Measurements from ENCODE around the gene SPRING1.
"Not testable (repeated sequence)": the region's sequence is repeated elsewhere in the genome, so short reads cannot be mapped to it uniquely, and the experiment has no call there.

The SPRING1 gene, protein sequence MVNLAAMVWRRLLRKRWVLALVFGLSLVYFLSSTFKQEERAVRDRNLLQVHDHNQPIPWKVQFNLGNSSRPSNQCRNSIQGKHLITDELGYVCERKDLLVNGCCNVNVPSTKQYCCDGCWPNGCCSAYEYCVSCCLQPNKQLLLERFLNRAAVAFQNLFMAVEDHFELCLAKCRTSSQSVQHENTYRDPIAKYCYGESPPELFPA

DNA sequence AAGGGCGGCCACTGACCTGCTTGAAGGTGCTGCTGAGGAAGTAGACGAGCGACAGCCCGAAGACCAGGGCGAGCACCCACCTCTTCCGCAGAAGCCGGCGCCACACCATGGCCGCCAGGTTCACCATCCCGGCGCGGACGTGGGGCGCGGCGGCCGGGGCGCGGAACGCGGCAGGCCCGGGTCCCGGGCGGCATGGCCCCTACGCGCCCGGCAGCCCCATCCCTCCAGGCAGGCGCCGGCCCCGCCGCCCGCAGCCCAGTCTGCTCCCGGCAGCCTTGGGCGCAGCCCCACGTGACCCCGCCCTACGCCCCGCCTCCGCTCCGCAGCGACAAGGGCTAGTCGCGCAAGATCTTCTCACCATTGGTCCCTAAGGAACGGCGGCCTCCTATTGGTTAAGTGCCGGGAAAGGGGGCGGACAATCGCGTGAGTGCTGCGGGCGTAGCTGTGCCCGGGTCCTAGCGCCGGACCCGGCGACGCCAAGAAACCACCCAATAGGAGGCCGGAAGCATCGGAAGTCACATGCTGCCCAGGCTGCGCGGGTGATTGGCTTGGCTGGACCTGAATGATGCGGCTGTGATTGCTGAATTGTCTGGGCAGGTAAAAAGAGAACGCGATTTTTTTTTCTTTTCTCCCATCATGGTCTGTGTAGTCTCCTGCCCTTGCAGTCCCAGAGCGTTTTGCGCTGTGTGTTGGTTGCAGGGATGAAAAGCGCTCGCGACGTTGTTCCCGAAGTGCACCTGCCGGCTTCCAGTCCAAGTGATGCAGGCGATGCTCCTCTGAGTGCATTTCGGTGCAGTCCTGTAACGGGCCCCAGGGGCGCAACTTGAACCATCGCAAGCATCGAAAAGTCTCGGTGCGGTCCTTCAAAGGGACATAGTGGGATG lies at the start of gene SPRING1, which contains the start of gene RNFT2:
SPRING1 (minus strand) TSS at position 296 of the 884 bp plus-strand sequence; CDS start at position 127, 169 bp downstream.
RNFT2 (plus strand) TSS at position 542 of the 884 bp plus-strand sequence. CDS start 2,183 bp downstream, outside the sequence.
- DNase-seq: peak; percentile 99

GRCh38 chr12:116784238-116784612 lies 46.4 kb upstream of the SPRING1 start:
- no peak for DNase-seq

DNA sequence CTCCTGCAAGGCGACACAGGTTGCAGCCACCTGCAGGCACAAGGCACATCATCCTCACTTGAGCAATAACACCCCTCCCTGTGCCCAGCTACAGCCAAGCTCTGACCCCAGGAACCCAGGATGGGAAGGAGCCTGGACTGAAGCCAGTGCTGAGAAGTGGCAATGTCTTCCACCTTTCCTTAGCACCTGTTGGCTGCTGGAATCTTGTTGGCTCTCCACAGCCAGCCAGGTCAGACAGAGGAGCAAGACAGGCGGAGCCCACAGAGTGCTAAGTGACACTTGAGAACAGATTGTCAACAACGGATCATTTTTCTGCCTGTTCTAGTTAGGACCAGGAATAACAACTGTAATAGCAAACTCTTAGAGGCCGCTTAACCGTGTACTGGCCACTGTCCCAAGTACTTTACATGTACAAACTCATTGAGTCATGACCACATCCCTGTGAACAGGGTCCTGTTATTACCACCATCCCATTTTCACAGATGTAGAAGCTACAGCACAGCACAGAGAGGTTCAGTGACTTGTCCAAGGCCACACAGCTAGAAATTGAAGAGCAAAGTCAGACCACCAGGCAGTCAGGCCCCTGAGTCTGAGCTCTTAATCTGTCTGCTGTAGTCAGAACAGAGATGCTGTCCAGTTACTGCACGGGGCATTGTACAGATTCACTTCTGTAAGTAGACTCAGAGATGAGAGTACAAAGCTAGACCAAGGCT lies 45.8 kb upstream of the SPRING1 start:
- DNase-seq: no peak

DNA sequence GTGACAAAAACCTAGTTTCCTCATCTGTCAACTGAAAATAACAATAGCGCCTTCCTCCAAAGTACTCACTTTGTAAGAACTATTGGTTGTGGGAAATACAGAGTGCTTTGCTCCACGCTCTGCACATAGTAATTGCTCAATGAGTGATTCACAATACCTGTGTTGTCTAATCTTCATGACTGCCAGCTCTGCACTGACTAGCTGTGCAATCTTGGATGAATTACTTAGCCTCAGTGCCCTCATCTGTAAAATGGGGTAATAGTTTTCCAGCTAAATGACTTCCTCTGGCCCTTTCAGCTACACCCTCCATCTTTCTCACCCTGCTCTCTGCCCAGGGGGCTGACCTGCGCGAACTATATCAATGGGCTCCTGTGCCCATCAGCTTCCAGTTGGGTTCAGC lies 43.1 kb upstream of the SPRING1 start:
- DNase-seq: no peak

DNA sequence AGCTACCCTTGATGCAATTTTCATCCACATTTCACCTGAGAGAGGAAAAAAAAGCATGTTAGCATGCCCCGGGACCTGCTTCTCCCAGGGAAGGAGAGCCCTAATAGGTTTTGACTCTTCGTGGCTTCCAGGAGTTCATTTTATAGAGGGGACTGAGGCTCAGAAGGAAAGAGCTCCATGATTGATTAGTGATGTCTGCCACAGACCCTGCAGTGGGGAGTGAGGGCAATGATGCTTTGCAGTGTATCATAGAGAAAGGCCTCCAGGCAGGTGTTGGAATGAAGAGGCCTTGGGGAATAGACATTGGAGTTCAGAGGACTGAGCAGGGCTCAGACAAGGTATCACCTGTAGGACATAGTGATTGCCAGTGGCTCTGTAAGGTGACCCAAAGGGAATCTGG lies 41.7 kb upstream of the SPRING1 start:
- no peak for DNase-seq

DNA sequence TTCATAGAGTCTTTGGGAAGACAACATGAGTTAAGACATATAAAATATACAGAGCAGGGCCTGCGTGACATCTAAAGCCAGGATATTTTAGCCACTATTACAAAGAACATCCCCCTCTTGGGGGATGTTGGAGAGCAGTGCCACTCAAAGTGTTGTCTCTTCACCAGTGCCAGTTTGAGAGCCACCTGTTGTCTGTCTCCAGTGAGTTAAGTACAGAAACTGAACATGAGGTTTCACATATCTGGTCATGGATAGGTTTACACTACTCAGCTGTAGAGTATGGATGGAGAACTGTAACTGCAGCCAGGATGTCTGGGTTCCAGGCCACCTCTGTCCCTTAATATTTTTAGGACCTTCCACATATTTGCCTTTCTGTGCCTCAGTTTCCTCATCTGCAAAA lies 39.4 kb upstream of the SPRING1 start:
- no peak for DNase-seq

GRCh38 chr12:116774020-116774419 lies 36.2 kb upstream of the SPRING1 start:
- no peak for DNase-seq

DNA sequence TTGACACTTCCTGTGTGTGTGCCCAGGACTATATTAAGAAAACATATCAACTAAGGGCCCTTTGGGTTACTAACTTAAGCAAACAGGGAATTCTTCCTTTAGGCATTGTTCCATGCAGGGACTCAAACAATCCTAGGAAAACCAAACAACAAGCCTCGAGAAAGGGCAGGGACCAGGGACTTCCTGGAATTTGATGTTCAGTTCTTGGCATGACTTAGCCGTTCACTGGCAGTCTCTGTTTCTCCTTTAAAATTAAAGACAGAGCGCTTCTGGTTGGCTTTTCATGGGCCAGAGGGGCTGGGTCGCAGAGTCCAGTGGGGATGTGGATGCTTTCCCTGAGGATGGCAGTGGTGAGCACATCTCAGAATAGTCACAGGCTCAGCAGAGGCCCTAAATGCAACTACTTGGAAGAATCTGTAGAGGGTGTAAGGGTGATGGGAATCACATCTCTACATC lies 35.4 kb upstream of the SPRING1 start:
- DNase-seq: no peak

- no peak for DNase-seq
Observed at GRCh38 chr12:116771651-116772050, 33.8 kb upstream of the SPRING1 start.

GRCh38 chr12:116766746-116767145 lies 28.9 kb upstream of the SPRING1 start:
- DNase-seq: no peak

GRCh38 chr12:116766285-116766684 lies 28.4 kb upstream of the SPRING1 start:
- DNase-seq: no peak

- no peak for DNase-seq
Observed at GRCh38 chr12:116765271-116765670, 27.4 kb upstream of the SPRING1 start.

DNA sequence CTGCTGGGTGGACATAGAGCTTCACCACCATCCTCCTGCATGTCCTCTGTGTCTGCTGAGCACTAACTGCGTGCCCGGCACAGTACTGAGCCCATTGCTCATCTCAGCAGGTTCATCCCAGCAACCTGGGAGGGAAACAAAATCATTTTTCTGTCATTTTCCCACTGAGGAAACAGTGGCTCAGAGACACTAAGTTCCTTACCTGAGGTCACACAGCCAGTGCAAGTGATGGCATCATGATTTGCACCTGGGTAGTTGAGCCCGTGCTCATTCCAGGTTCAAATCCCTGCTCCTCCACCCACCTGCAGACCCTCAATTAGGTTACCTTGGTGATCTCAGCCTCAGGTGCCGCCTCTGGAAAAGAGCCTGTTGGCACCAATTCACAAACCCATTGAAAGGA lies 23.6 kb upstream of the SPRING1 start:
- DNase-seq: no peak

DNA sequence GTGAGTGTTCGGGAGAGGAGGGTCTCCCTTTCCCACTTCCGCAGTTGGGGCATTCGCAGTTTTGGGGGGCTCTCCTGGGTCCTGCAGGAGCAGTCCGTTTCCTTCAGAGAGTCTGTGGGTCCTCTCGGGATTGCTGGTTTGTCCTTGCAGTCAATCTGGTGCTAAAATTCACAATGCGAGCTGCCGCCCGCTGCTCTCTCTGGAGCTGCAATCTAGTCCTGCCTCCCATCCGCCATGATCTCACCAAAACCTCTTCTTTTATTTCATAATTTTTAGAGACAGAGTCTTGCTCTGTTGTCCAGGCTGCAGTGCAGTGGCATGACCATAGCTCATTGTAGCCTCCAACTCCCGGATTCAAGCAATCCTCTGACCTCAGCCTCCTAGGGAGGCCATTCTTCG lies 22.8 kb upstream of the SPRING1 start:
- DNase-seq: no peak

DNA sequence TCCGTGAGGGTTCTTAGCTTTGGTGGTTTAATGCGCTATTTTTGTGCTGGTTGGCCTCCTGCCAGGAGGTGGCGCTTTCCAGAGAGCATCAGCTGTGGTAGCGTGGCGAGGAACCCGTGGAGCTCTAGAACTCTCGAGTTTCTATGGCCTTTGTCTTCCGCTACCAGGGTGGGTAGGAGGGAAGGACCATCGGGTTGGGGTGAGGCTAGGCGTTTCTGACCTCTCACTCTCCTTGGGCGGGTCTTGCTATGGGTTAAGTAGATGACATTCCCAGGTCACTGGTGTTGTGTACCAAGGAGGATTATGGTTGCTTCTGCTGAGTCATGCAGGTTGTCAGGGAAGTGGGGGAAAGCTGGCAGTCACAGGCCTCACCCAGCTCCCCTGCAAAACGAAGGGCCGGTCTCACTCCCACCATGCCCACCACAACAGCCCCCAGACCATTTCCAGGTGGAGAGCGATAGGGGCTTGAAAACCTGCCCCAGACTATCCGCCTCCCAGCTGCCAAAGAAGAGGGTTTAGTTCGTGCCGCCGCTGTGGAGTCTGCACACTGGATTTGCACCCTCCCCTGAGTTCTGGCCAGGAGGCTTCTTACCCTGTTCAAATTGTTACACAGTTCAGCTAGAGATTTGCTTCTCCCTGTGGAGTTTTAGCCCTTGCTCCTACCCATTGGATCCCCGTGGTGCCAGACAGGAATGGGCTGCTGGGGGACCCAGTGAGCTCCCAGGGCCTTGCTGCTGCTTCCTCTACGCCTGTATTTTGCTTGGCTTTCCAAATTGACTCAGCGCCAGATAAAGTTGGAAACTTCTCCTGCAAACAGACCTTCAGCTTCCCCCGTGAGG lies 22.1 kb upstream of the SPRING1 start:
- DNase-seq: peak; percentile 28

DNA sequence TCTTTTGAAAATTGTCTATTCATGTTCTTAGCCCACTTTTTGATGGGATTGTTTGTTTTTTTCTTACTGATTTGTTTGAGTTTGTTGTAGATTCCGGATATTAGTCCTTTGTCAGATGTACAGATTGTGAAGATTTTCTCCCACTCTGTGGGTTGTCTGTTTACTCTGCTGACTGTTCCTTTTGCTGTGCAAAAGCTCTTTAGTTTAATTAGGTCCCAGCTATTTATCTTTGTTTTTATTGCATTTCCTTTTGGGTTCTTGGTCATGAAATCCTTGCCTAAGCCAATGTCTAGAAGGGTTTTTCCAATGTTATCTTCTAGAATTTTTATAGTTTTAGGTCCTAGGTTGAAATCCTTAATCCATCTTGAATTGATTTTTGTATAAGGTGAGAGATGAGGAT lies 16.9 kb upstream of the SPRING1 start:
- DNase-seq: not testable (repeated sequence)

DNA sequence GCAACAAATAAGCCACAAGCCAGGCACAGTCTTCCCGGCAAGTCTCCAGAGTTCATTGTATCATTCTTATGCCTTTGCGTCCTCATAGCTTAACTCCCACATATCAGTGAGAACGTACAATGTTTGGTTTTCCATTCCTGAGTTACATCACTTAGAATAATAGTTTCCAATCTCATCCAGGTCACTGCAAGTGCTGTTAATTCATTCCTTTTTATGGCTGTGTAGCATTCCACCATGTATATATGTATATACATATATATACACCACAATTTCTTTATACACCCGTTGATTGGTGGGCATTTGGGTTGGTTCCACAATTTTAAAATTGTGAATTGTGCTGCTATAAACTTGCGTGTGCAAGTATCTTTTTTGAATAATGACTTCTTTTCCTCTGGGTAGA lies 16.2 kb upstream of the SPRING1 start:
- not testable (repeated sequence) for DNase-seq

- DNase-seq: no peak
Observed at GRCh38 chr12:116750298-116750697, 12.4 kb upstream of the SPRING1 start.

DNA sequence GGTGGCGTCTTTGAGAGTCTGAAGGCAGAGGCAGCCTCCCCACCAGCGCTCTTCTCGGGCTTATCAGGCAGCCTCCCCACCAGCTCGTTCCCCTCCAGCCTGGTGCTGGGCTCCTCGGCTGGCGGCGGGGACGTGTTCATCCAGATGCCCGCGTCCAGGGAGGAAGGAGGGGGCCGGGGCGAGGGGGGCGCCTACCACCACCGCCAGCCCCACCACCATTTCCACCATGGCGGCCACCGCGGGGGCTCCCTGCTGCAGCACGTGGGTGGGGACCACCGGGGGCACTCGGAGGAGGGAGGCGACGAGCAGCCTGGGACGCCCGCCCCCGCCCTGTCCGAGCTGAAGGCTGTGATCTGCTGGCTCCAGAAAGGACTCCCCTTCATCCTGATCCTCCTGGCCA lies 12.0 kb upstream of the SPRING1 start:
- DNase-seq: no peak

DNA sequence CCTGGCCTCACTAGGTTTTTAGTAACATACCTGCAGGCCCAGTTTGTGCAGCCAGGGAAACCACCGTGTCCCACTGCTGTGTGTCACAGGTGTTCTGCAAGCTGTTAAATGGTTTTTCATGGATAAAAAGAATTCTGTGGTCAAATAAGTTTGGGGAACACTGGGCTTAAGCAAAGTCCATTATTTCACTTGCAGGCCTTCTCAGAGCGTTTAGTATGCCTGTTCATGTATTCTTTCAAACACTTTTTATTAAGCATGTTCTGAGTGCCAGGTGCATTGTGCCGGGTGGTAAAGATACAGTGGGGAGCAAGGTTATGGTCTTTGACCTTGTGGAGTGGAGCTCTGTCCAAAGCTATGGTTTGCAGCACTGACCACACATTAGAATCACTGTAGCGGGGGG lies 7.7 kb upstream of the SPRING1 start:
- no peak for DNase-seq

GRCh38 chr12:116744766-116745165 lies 6.9 kb upstream of the SPRING1 start:
- DNase-seq: no peak

GRCh38 chr12:116742787-116743186 lies 4.9 kb upstream of the SPRING1 start:
- not testable (repeated sequence) for DNase-seq
